HCT116 (cell line): ENCODE data around the gene UQCRFS1. TPM values are rescaled to one million over a fixed set of nuclear protein-coding genes. Genes with fewer than 3 reads are reported as not detected.
A peak's percentile ranks its signal among the peaks of the same experiment; 100 is the strongest.

Source experiments
- ATAC-seq: fragments of 200-7000 bp; cut with Tn5 transposase; 2 replicates; pipeline ENCODE4 v1.9.1; 2020; ENCODE audit warnings: mild to moderate bottlenecking, moderate library complexity
- BruUV-seq: library from RNA; stranded (reverse); fragments of 400-500 nt; replicated peaks from 2 replicates; lab custom pipeline; 2021; lab: Mats Ljungman, UMichigan
- CTCF ChIA-PET: fragments of 300-600 bp; sonication (Branson Sonifier 250); formaldehyde crosslinking; loops from one replicate; lab custom pipeline; 2021; ENCODE audit warnings: antibody characterized with exemption; lab: Charles Lee
- POLR2A ChIA-PET: fragments of 300-600, 350-600 bp; sonication (Branson Sonifier 250); formaldehyde crosslinking; loops from one replicate; lab custom pipeline; 2021; ENCODE audit warnings: antibody characterized with exemption; lab: Charles Lee
- RAD21 ChIA-PET, 2 experiments: fragments of 300-600 bp; sonication (Branson Sonifier 250); formaldehyde crosslinking; loops; one replicate each; lab custom pipeline; 2023; ENCODE audit warnings: low total read pairs in 2 of 2; ENCODE audit not compliant: uncharacterized antibody in 2 of 2, unreplicated experiment in 2 of 2, low non-redundant PET in 1 of 2; lab: Charles Lee
- DNase-seq: peaks from one replicate; pipeline ENCODE4 v3.0.0-alpha.2; 2010; ENCODE audit warnings: low read depth, low spot score
- H2AFZ ChIP-seq: fragments of 200-600 bp; shearing (Covaris generic), sonication (generic); 2 replicates; pipeline ENCODE4 v1.6.1; 2017; ENCODE audit warnings: low read depth, mixed run types, mixed read lengths, antibody characterized with exemption, low read length; ENCODE audit not compliant: poor library complexity, severe bottlenecking
- H3K27ac ChIP-seq: 2 replicates; pipeline ENCODE4 v1.5.1; 2012; ENCODE audit warnings: low read depth, low read length
- H3K27me3 ChIP-seq: fragments of 200-600 bp; sonication (generic); 2 replicates; pipeline ENCODE4 v1.6.1; 2016; ENCODE audit warnings: mixed run types, low read length, mixed read lengths; ENCODE audit not compliant: insufficient read depth
- H3K36me3 ChIP-seq, 2 experiments: fragments of 200-500 bp in 1 of 2; fragments of 200-600 bp in 1 of 2; sonication (Bioruptor generic) in 1 of 2; sonication (generic) in 1 of 2; 2 replicates each; pipeline versions ENCODE4 v1.5.1 to v1.6.1; 2014 to 2016; ENCODE audit warnings: low read length in 2 of 2, inconsistent platforms in 1 of 2, mixed read lengths in 1 of 2, mixed run types in 1 of 2; ENCODE audit not compliant: insufficient read depth in 2 of 2, control insufficient read depth in 1 of 2
- H3K4me1 ChIP-seq, 2 experiments: fragments of 200-600 bp in 1 of 2; sonication (generic) in 1 of 2; 2 replicates each; pipeline versions ENCODE4 v1.5.1 to v1.6.1; 2012 to 2017; ENCODE audit warnings: low read length in 2 of 2, inconsistent platforms in 1 of 2, mild to moderate bottlenecking in 1 of 2, mixed read lengths in 1 of 2, mixed run types in 1 of 2, moderate library complexity in 1 of 2; ENCODE audit not compliant: insufficient read depth in 2 of 2, control insufficient read depth in 1 of 2
- H3K4me2 ChIP-seq: fragments of 200-600 bp; sonication (generic); 2 replicates; pipeline ENCODE4 v1.6.1; 2017; ENCODE audit warnings: mixed run types, low read length, mixed read lengths
- H3K4me3 ChIP-seq, 2 experiments: fragments of 200-600 bp in 1 of 2; sonication (generic) in 1 of 2; replicated peaks in 1 of 2; 2 replicates each; pipeline ENCODE4 v1.5.1; 2011 to 2016; ENCODE audit warnings: low read length in 2 of 2, control low read depth in 1 of 2, low read depth in 1 of 2, mild to moderate bottlenecking in 1 of 2, mixed read lengths in 1 of 2, mixed run types in 1 of 2
- H3K79me2 ChIP-seq: fragments of 200-600 bp; sonication (generic); 2 replicates; pipeline ENCODE4 v1.6.1; 2017; ENCODE audit warnings: mild to moderate bottlenecking, mixed run types, low read length, moderate library complexity, mixed read lengths; ENCODE audit not compliant: insufficient read depth
- H3K9ac ChIP-seq: fragments of 200-600 bp; sonication (generic); 2 replicates; pipeline ENCODE4 v1.6.1; 2016; ENCODE audit warnings: low read length, mixed read lengths
- H3K9me2 ChIP-seq: fragments of 200-600 bp; sonication (generic), shearing (Covaris generic); 2 replicates; pipeline ENCODE4 v1.6.1; 2017; ENCODE audit warnings: mixed run types, mild to moderate bottlenecking, moderate library complexity; ENCODE audit not compliant: insufficient read depth
- H3K9me3 ChIP-seq, 2 experiments: fragments of 200-500 bp in 1 of 2; fragments of 200-600 bp in 1 of 2; sonication (Bioruptor generic) in 1 of 2; sonication (generic) in 1 of 2; 2 replicates each; pipeline ENCODE4 v1.6.1; 2014 to 2017; ENCODE audit warnings: low read length in 2 of 2, mixed read lengths in 2 of 2, inconsistent platforms in 1 of 2, low read depth in 1 of 2, mild to moderate bottlenecking in 1 of 2, mixed run types in 1 of 2, moderate library complexity in 1 of 2; ENCODE audit not compliant: control insufficient read depth in 1 of 2, insufficient read depth in 1 of 2
- H4K20me1 ChIP-seq: fragments of 200-600 bp; sonication (generic), shearing (Covaris generic); 2 replicates; pipeline ENCODE4 v1.6.1; 2017; ENCODE audit warnings: mixed run types, mild to moderate bottlenecking, moderate library complexity; ENCODE audit not compliant: insufficient read depth
- ATF3 ChIP-seq: IDR thresholded peaks from 2 replicates; pipeline ENCODE4 v1.6.1; 2012
- CEBPB ChIP-seq: IDR thresholded peaks from 2 replicates; pipeline ENCODE4 v1.6.1; 2012; ENCODE audit warnings: low read depth
- CTCF ChIP-seq, 3 experiments: fragments of 200-600 bp in 1 of 3; sonication (generic) in 1 of 3; IDR thresholded peaks in 2 of 3; conservative IDR thresholded peaks in 1 of 3; 2 replicates each; pipeline ENCODE4 v1.5.1; 2012 to 2017; ENCODE audit warnings: low read depth in 2 of 3, low read length in 2 of 3, antibody characterized with exemption in 1 of 3, borderline replicate concordance in 1 of 3, control low read depth in 1 of 3, mild to moderate bottlenecking in 1 of 3, mixed read lengths in 1 of 3, mixed run types in 1 of 3, moderate library complexity in 1 of 3; ENCODE audit not compliant: insufficient read depth in 1 of 3
- ELF1 ChIP-seq: IDR thresholded peaks from 2 replicates; pipeline ENCODE4 v1.6.1; 2012; ENCODE audit warnings: low read depth, borderline replicate concordance
- EZH2 ChIP-seq: fragments of 200-600 bp; sonication (generic); IDR thresholded peaks from 2 replicates; pipeline ENCODE4 v1.6.1; 2017; ENCODE audit warnings: antibody characterized with exemption, mixed run types
- EZH2phosphoT487 ChIP-seq: fragments of 200-600 bp; IDR thresholded peaks from 2 replicates; pipeline ENCODE4 v1.6.1; 2018; ENCODE audit warnings: antibody characterized with exemption, borderline replicate concordance
- JUND ChIP-seq: IDR thresholded peaks from 2 replicates; pipeline ENCODE4 v1.6.1; 2012
- POLR2A ChIP-seq: IDR thresholded peaks from 2 replicates; pipeline ENCODE4 v1.7.0; 2011; ENCODE audit warnings: borderline replicate concordance; ENCODE audit not compliant: insufficient read depth, insufficient read length; ENCODE audit errors: extremely low read depth
- POLR2AphosphoS5 ChIP-seq: IDR thresholded peaks from 2 replicates; pipeline ENCODE4 v1.6.1; 2011; ENCODE audit warnings: mild to moderate bottlenecking, low read depth, low read length, moderate library complexity
- TCF7L2 ChIP-seq: IDR thresholded peaks from 2 replicates; pipeline ENCODE4 v1.7.0; 2011; ENCODE audit warnings: borderline replicate concordance, inconsistent platforms; ENCODE audit not compliant: insufficient read depth, insufficient read length; ENCODE audit errors: extremely low read depth
- YY1 ChIP-seq: IDR thresholded peaks from 2 replicates; pipeline ENCODE4 v1.6.1; 2011; ENCODE audit warnings: low read length, low read depth, moderate library complexity, mild to moderate bottlenecking; ENCODE audit not compliant: insufficient replicate concordance; ENCODE audit errors: extremely low read depth
- intact Hi-C: fragments of 100-400 bp; cut with micrococcal nuclease; formaldehyde crosslinking; loops from 2 replicates; pipeline ENCODE4 v1.10.0; 2022
- total RNA-seq: library from RNA; stranded (reverse); gene quantifications from one replicate; pipeline ENCODE4 v1.2.1, GENCODE V29; 2021; ENCODE audit not compliant: unreplicated experiment

UQCRFS1 gene
- total RNA-seq, 1 experiment from 2014 or later: 45.8 TPM

DNA sequence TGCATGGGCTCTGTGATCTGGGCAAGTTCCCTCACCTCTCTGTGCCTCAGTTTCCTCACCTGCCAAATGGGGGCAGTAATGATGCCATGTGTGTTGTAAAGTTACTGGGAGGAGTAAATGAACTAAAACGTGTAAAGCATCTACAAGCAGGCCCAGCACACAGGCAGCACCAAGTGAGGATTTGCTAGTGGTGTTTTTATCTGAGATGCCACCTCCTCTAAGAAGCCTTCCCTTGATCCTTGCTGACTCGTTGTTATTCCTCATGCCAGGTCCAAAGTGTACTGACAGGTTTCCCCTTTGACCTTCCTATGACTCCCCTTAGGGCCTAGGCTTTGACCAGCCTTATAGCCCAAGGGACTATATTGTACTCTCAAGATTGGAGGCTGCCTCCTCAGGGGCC is 1.5 kb upstream of the UQCRFS1 start (continued):
- TF ChIP-seq YY1 (no peak), TCF7L2 (no peak), CEBPB (no peak), ELF1 (no peak), EZH2phosphoT487 (no peak), POLR2AphosphoS5 (no peak), POLR2A (no peak), EZH2 (no peak), JUND (no peak), CTCF (IDR thresholded peaks at IDR 0.05 in 2 of 3, conservative IDR thresholded peaks at IDR 0.05 in 1 of 3; ENCODE audit: borderline replicate concordance in 1 of 3, insufficient read depth in 1 of 3, low read depth in 2 of 3, low read length in 2 of 3) (no peak)

DNA sequence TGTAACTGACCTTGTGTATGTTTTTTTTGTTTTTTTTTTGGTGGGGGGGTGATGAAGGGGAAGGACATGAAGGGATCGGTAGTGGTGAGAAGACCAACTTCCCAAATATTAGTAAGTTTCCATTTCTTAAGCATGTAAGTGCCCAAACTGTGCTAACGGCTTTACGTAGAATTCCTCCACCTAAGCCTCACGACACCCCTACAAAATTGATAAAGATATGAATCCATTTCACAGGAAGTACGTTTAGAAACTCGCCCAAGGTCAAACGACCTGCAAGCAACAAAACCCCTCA is 649 bp downstream of the UQCRFS1 start:
- Histone ChIP-seq H3K9me3 (no peaks in the 10 kb centered on the region), H3K36me3 (peaks cover 4 to 14% of the 10 kb centered on the region in 2 experiments; a peak in 1 of 4 replicates), H3K9me2 (no peaks in the 10 kb centered on the region), H2AFZ (no peak overlapping the region), H3K27me3 (no peaks in the 10 kb centered on the region), H3K4me3 (peak overlapping the region; percentile 89 to 94), H3K79me2 (peaks cover 51% of the 10 kb centered on the region), H3K9ac (peak overlapping the region; percentile 98), H4K20me1 (peaks cover 15% of the 10 kb centered on the region; the same call in 1 of the 2 replicates), H3K27ac (peak overlapping the region; percentile 83), H3K4me2 (peak overlapping the region; percentile 92), H3K4me1 (peaks cover 3 to 16% of the 10 kb centered on the region in 2 experiments; a peak in 3 of 4 replicates)
- DNase-seq (no peak), ATAC-seq (no peak)
- TF ChIP-seq ELF1: no peak
- TF ChIP-seq ATF3: no peak
- TF ChIP-seq EZH2phosphoT487: no peak
- CTCF ChIA-PET: no interaction called here
- POLR2A ChIA-PET: no interaction called here
- no TSS peak for BruUV-seq
- intact Hi-C loops: loop anchor here (2.0 kb wide), 1 partner anchor 394 kb away; the partner anchor contains the start of gene POP4
- RAD21 ChIA-PET: no interaction called here
